Astrocyte (in vitro differentiated cells and primary cell): ENCODE results near the gene CHAT. TPM values are rescaled to one million over a fixed set of nuclear protein-coding genes. Genes with fewer than 3 reads are reported as not detected.

Experiments used
- DNase-seq: peaks from one replicate; pipeline ENCODE4 v3.0.0-alpha.2; 2010; ENCODE audit warnings: low read depth
- FAIRE-seq: peaks from 2 replicates; lab custom pipeline; 2011; peaks lifted over from hg19 to GRCh38; lab: Jason Lieb, UNC
- H2AFZ ChIP-seq: 2 replicates; pipeline ENCODE4 v1.6.0; 2012; ENCODE audit warnings: low read depth, low read length, inconsistent platforms
- H3K27ac ChIP-seq: 2 replicates; pipeline ENCODE4 v1.5.1; 2011; ENCODE audit warnings: low read depth, low read length, inconsistent platforms
- H3K27me3 ChIP-seq: 2 replicates; pipeline ENCODE4 v1.6.0; 2011; ENCODE audit warnings: low read length, inconsistent platforms; ENCODE audit not compliant: insufficient read depth
- H3K36me3 ChIP-seq: 2 replicates; pipeline ENCODE4 v1.5.1; 2011; ENCODE audit warnings: low read length, inconsistent platforms; ENCODE audit not compliant: insufficient read depth
- H3K4me1 ChIP-seq: 2 replicates; pipeline ENCODE4 v1.5.1; 2011; ENCODE audit warnings: low read length, inconsistent platforms; ENCODE audit not compliant: insufficient read depth
- H3K4me2 ChIP-seq: 2 replicates; pipeline ENCODE4 v1.6.0; 2012; ENCODE audit warnings: low read length, inconsistent platforms
- H3K4me3 ChIP-seq: 2 replicates; pipeline ENCODE4 v1.5.1; 2011; ENCODE audit warnings: low read depth, mild to moderate bottlenecking, low read length, inconsistent platforms; ENCODE audit not compliant: insufficient read depth
- H3K79me2 ChIP-seq: 2 replicates; pipeline ENCODE4 v1.6.0; 2012; ENCODE audit warnings: mild to moderate bottlenecking, low read length, inconsistent platforms; ENCODE audit not compliant: insufficient read depth
- H3K9ac ChIP-seq: 2 replicates; pipeline ENCODE4 v1.6.0; 2012; ENCODE audit warnings: mild to moderate bottlenecking, low read length, inconsistent platforms
- H3K9me3 ChIP-seq: 2 replicates; pipeline ENCODE4 v1.5.1; 2012; ENCODE audit warnings: low read depth, mild to moderate bottlenecking, low read length, inconsistent platforms; ENCODE audit not compliant: insufficient read depth
- H4K20me1 ChIP-seq: 2 replicates; pipeline ENCODE4 v1.6.0; 2012; ENCODE audit warnings: low read length, inconsistent platforms; ENCODE audit not compliant: insufficient read depth
- H3K27ac Mint-ChIP-seq: one replicate; pipeline ENCODE4 v1.8.0; 2021; ENCODE audit warnings: mild to moderate bottlenecking, mixed read lengths; ENCODE audit not compliant: unreplicated experiment
- H3K27me3 Mint-ChIP-seq: one replicate; pipeline ENCODE4 v1.8.0; 2021; ENCODE audit warnings: low read depth, mixed read lengths; ENCODE audit not compliant: unreplicated experiment
- H3K36me3 Mint-ChIP-seq: one replicate; pipeline ENCODE4 v1.8.0; 2021; ENCODE audit warnings: low read depth, mixed read lengths; ENCODE audit not compliant: unreplicated experiment
- H3K4me1 Mint-ChIP-seq: one replicate; pipeline ENCODE4 v1.8.0; 2021; ENCODE audit warnings: low read depth, mixed read lengths; ENCODE audit not compliant: unreplicated experiment
- H3K4me3 Mint-ChIP-seq: one replicate; pipeline ENCODE4 v1.8.0; 2021; ENCODE audit warnings: mild to moderate bottlenecking, moderate library complexity, mixed read lengths; ENCODE audit not compliant: unreplicated experiment
- H3K9me3 Mint-ChIP-seq: one replicate; pipeline ENCODE4 v1.8.0; 2021; ENCODE audit warnings: mild to moderate bottlenecking, mixed read lengths; ENCODE audit not compliant: unreplicated experiment
- EZH2 ChIP-seq: IDR thresholded peaks from 2 replicates; pipeline ENCODE4 v1.6.1; 2012; ENCODE audit warnings: mild to moderate bottlenecking, low read length, inconsistent platforms; ENCODE audit not compliant: insufficient read depth
- total RNA-seq: library from RNA; stranded (reverse); gene quantifications from 2 replicates; pipeline ENCODE4 v1.2.1, GENCODE V29; 2021
- TF ChIP-seq, protein P1 (sequence below): IDR thresholded peaks from 2 replicates; pipeline ENCODE4 v1.5.1; 2011; ENCODE audit warnings: low read depth, mild to moderate bottlenecking, inconsistent platforms, low read length, moderate library complexity; ENCODE audit not compliant: insufficient read depth

The CHAT gene
- total RNA-seq, 1 donor from 2014 or later, result 1.00 TPM

DNA sequence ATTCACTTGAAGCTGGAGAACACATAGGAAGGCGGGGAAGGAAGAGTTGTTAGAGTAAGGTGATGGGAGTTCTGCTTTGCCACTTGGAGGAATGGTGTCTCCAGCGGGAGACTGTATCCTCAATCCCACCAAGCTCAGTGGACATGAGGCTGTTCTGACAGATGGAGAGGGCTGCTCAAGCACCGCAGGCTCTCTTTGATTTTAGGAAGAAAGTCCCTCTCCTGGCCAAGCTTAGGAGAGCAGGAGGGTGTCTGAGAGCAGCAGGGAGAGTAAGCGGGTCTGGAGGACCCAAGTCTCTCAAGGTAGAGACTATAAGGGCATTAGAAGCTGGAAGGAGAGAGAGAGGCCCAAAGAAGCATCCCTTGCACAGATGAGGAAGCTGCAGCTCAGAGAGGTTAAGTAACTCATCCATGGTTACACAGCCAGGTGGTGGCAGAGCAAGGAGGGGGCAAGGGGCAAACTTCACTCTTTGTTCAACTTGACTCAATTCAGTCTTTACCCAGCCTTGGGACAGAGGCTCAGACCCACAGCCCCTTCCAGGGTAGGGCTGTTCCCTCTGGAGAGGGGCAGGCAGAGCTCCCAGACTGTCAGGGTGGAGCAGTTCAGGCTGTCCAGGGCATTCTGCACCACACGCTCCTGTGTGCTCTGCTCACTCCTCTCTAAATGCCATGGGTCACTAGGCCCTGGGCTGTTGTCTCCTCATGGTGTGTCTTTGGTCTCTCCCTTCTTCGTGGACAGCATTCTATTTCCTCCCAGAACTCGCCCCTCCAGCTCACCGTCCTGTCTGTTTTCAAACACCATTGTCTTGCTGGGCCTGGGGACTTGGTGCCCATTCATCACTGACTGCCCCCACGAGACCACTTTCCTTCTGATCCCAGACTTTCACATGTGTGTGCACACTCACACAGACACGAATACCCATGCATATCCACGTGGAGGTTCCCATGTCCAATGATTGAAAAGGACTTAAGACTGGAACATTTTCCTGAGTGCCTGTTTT, 8.9 kb downstream of the CHAT start:
- Mint-ChIP-seq H3K27ac (no peak overlapping the region), H3K4me3 (no peak overlapping the region), H3K9me3 (peaks cover 4% of the 10 kb centered on the region), H3K27me3 (peaks cover 78% of the 10 kb centered on the region), H3K4me1 (no peaks in the 10 kb centered on the region), H3K36me3 (no peaks in the 10 kb centered on the region)
- no peak for TF ChIP-seq EZH2
- TF ChIP-seq, protein P1, sequence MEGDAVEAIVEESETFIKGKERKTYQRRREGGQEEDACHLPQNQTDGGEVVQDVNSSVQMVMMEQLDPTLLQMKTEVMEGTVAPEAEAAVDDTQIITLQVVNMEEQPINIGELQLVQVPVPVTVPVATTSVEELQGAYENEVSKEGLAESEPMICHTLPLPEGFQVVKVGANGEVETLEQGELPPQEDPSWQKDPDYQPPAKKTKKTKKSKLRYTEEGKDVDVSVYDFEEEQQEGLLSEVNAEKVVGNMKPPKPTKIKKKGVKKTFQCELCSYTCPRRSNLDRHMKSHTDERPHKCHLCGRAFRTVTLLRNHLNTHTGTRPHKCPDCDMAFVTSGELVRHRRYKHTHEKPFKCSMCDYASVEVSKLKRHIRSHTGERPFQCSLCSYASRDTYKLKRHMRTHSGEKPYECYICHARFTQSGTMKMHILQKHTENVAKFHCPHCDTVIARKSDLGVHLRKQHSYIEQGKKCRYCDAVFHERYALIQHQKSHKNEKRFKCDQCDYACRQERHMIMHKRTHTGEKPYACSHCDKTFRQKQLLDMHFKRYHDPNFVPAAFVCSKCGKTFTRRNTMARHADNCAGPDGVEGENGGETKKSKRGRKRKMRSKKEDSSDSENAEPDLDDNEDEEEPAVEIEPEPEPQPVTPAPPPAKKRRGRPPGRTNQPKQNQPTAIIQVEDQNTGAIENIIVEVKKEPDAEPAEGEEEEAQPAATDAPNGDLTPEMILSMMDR, result no peak
- Histone ChIP-seq H3K4me2 (no peak overlapping the region), H3K4me3 (no peak overlapping the region), H4K20me1 (no peaks in the 10 kb centered on the region), H3K9ac (no peak overlapping the region), H3K36me3 (no peaks in the 10 kb centered on the region), H3K4me1 (no peaks in the 10 kb centered on the region), H2AFZ (no peak overlapping the region), H3K27me3 (peaks cover 7% of the 10 kb centered on the region), H3K79me2 (no peaks in the 10 kb centered on the region), H3K9me3 (no peaks in the 10 kb centered on the region), H3K27ac (no peak overlapping the region)
- FAIRE-seq, result no peak
- DNase-seq, result no peak

- Histone ChIP-seq H3K9me3 (no peaks in the 10 kb centered on the region), H3K27me3 (no peaks in the 10 kb centered on the region), H3K4me2 (no peak overlapping the region), H2AFZ (no peak overlapping the region), H3K36me3 (no peaks in the 10 kb centered on the region), H3K9ac (no peak overlapping the region), H4K20me1 (no peaks in the 10 kb centered on the region), H3K79me2 (no peaks in the 10 kb centered on the region), H3K27ac (no peak overlapping the region), H3K4me3 (no peak overlapping the region), H3K4me1 (no peaks in the 10 kb centered on the region)
- H3K27ac Mint-ChIP-seq, result no peak overlapping the region
- H3K36me3 Mint-ChIP-seq, result no peaks in the 10 kb centered on the region
- H3K4me1 Mint-ChIP-seq, result no peaks in the 10 kb centered on the region
- FAIRE-seq (no peak), DNase-seq (no peak)
- TF ChIP-seq EZH2, result no peak
- TF ChIP-seq, protein P1, result no peak
- H3K4me3 Mint-ChIP-seq, result no peak overlapping the region
- H3K9me3 Mint-ChIP-seq, result peaks cover 4% of the 10 kb centered on the region
- peaks cover 61% of the 10 kb centered on the region for H3K27me3 Mint-ChIP-seq
Measured at GRCh38 chr10:49624629-49625028, 10.8 kb downstream of the CHAT start.

DNA sequence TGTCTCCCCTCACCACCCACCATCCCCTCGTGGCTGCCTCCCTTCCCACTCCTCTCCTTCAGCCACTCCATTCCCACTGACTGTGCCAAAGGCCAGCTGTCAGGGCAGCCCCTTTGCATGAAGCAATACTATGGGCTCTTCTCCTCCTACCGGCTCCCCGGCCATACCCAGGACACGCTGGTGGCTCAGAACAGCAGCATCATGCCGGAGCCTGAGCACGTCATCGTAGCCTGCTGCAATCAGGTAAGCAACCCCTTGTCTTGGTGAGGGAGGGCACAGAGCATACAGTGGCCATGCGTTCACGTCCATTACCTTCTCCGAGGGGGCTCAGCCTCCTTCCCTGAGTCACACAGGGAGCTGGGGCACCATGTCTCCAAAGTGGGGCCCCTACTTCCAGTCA, 11.6 kb downstream of the CHAT start:
- TF ChIP-seq EZH2, result no peak
- TF ChIP-seq, protein P1, result no peak
- Mint-ChIP-seq H3K9me3 (peaks cover 4% of the 10 kb centered on the region), H3K4me1 (no peaks in the 10 kb centered on the region), H3K36me3 (no peaks in the 10 kb centered on the region), H3K27me3 (peaks cover 54% of the 10 kb centered on the region), H3K27ac (no peak overlapping the region), H3K4me3 (no peak overlapping the region)
- Histone ChIP-seq H3K79me2 (no peaks in the 10 kb centered on the region), H3K27ac (no peak overlapping the region), H4K20me1 (no peaks in the 10 kb centered on the region), H3K4me2 (no peak overlapping the region), H3K9ac (no peak overlapping the region), H3K27me3 (no peaks in the 10 kb centered on the region), H3K36me3 (no peaks in the 10 kb centered on the region), H3K9me3 (no peaks in the 10 kb centered on the region), H3K4me3 (no peak overlapping the region), H3K4me1 (no peaks in the 10 kb centered on the region), H2AFZ (no peak overlapping the region)
- FAIRE-seq (no peak), DNase-seq (no peak)
